ENCODE results near the gene GARS1.

- TF ChIP-seq XRCC3 (IDR thresholded peaks at IDR 0.05) (no peak), CTCF (IDR thresholded peaks at IDR 0.05 in 2 of 3, conservative IDR thresholded peaks at IDR 0.05 in 1 of 3; ENCODE audit: insufficient read depth in 2 of 3, low read depth in 1 of 3, low read length in 3 of 3) (no peak), EZH2 (IDR thresholded peaks at IDR 0.05; ENCODE audit: borderline replicate concordance, low read depth, low read length) (no peak), THAP12 (CRISPR knock-in tag; IDR thresholded peaks at IDR 0.05) (no peak), POLR2A (conservative IDR thresholded peaks at IDR 0.05) (no peak), ZNF311 (CRISPR knock-in tag; IDR thresholded peaks at IDR 0.05) (no peak), TCF7L2 (IDR thresholded peaks at IDR 0.05; ENCODE audit: low read depth, low read length) (no peak)
- TF ChIP-seq, protein P1, sequence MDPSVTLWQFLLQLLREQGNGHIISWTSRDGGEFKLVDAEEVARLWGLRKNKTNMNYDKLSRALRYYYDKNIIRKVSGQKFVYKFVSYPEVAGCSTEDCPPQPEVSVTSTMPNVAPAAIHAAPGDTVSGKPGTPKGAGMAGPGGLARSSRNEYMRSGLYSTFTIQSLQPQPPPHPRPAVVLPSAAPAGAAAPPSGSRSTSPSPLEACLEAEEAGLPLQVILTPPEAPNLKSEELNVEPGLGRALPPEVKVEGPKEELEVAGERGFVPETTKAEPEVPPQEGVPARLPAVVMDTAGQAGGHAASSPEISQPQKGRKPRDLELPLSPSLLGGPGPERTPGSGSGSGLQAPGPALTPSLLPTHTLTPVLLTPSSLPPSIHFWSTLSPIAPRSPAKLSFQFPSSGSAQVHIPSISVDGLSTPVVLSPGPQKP (CRISPR knock-in tag; IDR thresholded peaks at IDR 0.05), result no peak
- TF ChIP-seq, protein P2, sequence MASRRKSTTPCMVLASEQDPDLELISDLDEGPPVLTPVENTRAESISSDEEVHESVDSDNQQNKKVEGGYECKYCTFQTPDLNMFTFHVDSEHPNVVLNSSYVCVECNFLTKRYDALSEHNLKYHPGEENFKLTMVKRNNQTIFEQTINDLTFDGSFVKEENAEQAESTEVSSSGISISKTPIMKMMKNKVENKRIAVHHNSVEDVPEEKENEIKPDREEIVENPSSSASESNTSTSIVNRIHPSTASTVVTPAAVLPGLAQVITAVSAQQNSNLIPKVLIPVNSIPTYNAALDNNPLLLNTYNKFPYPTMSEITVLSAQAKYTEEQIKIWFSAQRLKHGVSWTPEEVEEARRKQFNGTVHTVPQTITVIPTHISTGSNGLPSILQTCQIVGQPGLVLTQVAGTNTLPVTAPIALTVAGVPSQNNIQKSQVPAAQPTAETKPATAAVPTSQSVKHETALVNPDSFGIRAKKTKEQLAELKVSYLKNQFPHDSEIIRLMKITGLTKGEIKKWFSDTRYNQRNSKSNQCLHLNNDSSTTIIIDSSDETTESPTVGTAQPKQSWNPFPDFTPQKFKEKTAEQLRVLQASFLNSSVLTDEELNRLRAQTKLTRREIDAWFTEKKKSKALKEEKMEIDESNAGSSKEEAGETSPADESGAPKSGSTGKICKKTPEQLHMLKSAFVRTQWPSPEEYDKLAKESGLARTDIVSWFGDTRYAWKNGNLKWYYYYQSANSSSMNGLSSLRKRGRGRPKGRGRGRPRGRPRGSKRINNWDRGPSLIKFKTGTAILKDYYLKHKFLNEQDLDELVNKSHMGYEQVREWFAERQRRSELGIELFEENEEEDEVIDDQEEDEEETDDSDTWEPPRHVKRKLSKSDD (conservative IDR thresholded peaks at IDR 0.05; ENCODE audit: low read length), result no peak
Measured at GRCh38 chr7:30605832-30606231, 11.2 kb downstream of the GARS1 start.
